Right hindlimb (tissue), 1 donor: ENCODE data around the gene PGGHG.
"Not testable (repeated sequence)": the region's sequence is repeated elsewhere in the genome, so short reads cannot be mapped to it uniquely, and the experiment has no call there.

ENCODE experiments used
- DNase-seq: peaks from one replicate; pipeline ENCODE4 v3.0.0-alpha.2; 2018

PGGHG gene

GRCh38 chr11:286977-287820 is 1.7 kb upstream of the PGGHG start:
- not testable (repeated sequence) for DNase-seq

- no peak for DNase-seq
These were observed 977 bp upstream of the PGGHG start for GRCh38 chr11:287821-288477.

GRCh38 chr11:289398-289711 is 429 bp downstream of the PGGHG start:
- DNase-seq, result no peak

GRCh38 chr11:289712-290620 is 1.0 kb downstream of the PGGHG start:
- DNase-seq, result no peak

GRCh38 chr11:290621-291231 is 1.8 kb downstream of the PGGHG start:
- peak; percentile 14 for DNase-seq

GRCh38 chr11:291281-292210 is 2.6 kb downstream of the PGGHG start:
- no peak for DNase-seq

- DNase-seq, result no peak
These were observed 3.5 kb downstream of the PGGHG start for GRCh38 chr11:292211-293121.

GRCh38 chr11:293271-293851 is 4.4 kb downstream of the PGGHG start:
- no peak for DNase-seq

GRCh38 chr11:293852-294661 is 5.1 kb downstream of the PGGHG start:
- no peak for DNase-seq

- DNase-seq, result no peak
These were observed 5.9 kb downstream of the PGGHG start for GRCh38 chr11:294780-295179.

- DNase-seq, result no peak
These were observed 6.6 kb downstream of the PGGHG start for GRCh38 chr11:295351-296170.

- no peak for DNase-seq
These were observed 7.5 kb downstream of the PGGHG start for GRCh38 chr11:296171-297050.

GRCh38 chr11:297051-297585 is 8.2 kb downstream of the PGGHG start:
- DNase-seq, result no peak

GRCh38 chr11:297586-298405 is 8.9 kb downstream of the PGGHG start:
- peak; percentile 65 for DNase-seq

- peak; percentile 18 for DNase-seq
These were observed 9.6 kb downstream of the PGGHG start for GRCh38 chr11:298406-299065.
